HepG2 (cell line): ENCODE results near the gene OTOP2. TPM values are rescaled to one million over a fixed set of nuclear protein-coding genes. Genes with fewer than 3 reads are reported as not detected.
A peak's percentile ranks its signal among the peaks of the same experiment; 100 is the strongest.

Source experiments
- ARNT ChIP-seq: fragments of 450-650 bp; IDR thresholded peaks from 2 replicates; pipeline ENCODE4 v1.6.1; 2017
- FOXK2 ChIP-seq: fragments of 450-650 bp; IDR thresholded peaks from 2 replicates; pipeline ENCODE4 v1.6.1; 2016
- KAT2B ChIP-seq: fragments of 150-350 bp; IDR thresholded peaks from 2 replicates; pipeline ENCODE4 v1.6.1; 2014; ENCODE audit warnings: low read depth, low read length, borderline replicate concordance
- KDM3A ChIP-seq: IDR thresholded peaks from 2 replicates; pipeline ENCODE4 v1.6.1; 2018; ENCODE audit warnings: low read depth, missing compliant biosample characterization
- MYNN ChIP-seq: sonication (generic); formaldehyde crosslinking; IDR thresholded peaks from 2 replicates; pipeline ENCODE4 v1.4.0; 2020; ENCODE audit warnings: mild to moderate bottlenecking, low read depth, missing genetic modification reagents
- SRSF1 ChIP-seq: fragments of 200-400 bp; formaldehyde crosslinking; optimal IDR thresholded peaks from 2 replicates; pipeline ENCODE3; 2017; ENCODE audit warnings: mild to moderate bottlenecking, low read depth, low read length, moderate library complexity
- SRY ChIP-seq: sonication (generic); formaldehyde crosslinking; IDR thresholded peaks from 2 replicates; pipeline ENCODE4 v1.8.0; 2022; ENCODE audit warnings: mild to moderate bottlenecking, missing genetic modification reagents
- WIZ ChIP-seq: sonication (generic); formaldehyde crosslinking; IDR thresholded peaks from 2 replicates; pipeline ENCODE4 v1.5.1; 2020; ENCODE audit warnings: mild to moderate bottlenecking, missing genetic modification reagents
- ZNF382 ChIP-seq: sonication (generic); formaldehyde crosslinking; IDR thresholded peaks from 2 replicates; pipeline ENCODE4 v1.5.0; 2020; ENCODE audit warnings: missing genetic modification reagents, mild to moderate bottlenecking, borderline replicate concordance
- ZNF564 ChIP-seq: sonication (generic); formaldehyde crosslinking; IDR thresholded peaks from 2 replicates; pipeline ENCODE4 v1.8.1; 2023; ENCODE audit warnings: mild to moderate bottlenecking, missing genetic modification reagents
- ZNF572 ChIP-seq: sonication (generic); formaldehyde crosslinking; IDR thresholded peaks from 2 replicates; pipeline ENCODE4 v1.5.1; 2020; ENCODE audit warnings: mild to moderate bottlenecking, missing genetic modification reagents
- ZNF709 ChIP-seq: sonication (generic); formaldehyde crosslinking; IDR thresholded peaks from 2 replicates; pipeline ENCODE4 v1.5.0; 2020; ENCODE audit warnings: mild to moderate bottlenecking, missing genetic modification reagents
- polyA plus RNA-seq, 8 experiments: library from polyadenylated mRNA; depleted of rRNA in 3 of 8; stranded (reverse) in 7 of 8; unstranded in 1 of 8; fragments of >200 nt; fragmentation: Illumina TruSeq in 4 of 8; extraction: Trizol in 4 of 8; gene quantifications; 2 replicates each; pipeline versions ENCODE4 v1.2.1 to v1.2.3, GENCODE V29; 2011 to 2016; ENCODE audit warnings: low read depth in 4 of 8, missing spikeins in 1 of 8, mixed read lengths in 1 of 8; ENCODE audit not compliant: insufficient read depth in 1 of 8
- total RNA-seq, 5 experiments: library from RNA; depleted of rRNA; stranded (reverse); fragments of >200 nt; fragmentation: Illumina TruSeq; extraction: Trizol; gene quantifications; 2 replicates each; pipeline ENCODE4 v1.2.3, GENCODE V29; 2016; ENCODE audit warnings: low read depth in 1 of 5
- TF ChIP-seq, protein P1 (sequence below): IDR thresholded peaks from 2 replicates; pipeline ENCODE4 v1.6.1; 2016; ENCODE audit warnings: low read depth
- TF ChIP-seq, protein P2 (sequence below): sonication (generic); formaldehyde crosslinking; conservative IDR thresholded peaks from 2 replicates; pipeline ENCODE4 v1.5.0; 2020; ENCODE audit warnings: missing genetic modification reagents
- TF ChIP-seq, protein P3 (sequence below): sonication (generic); formaldehyde crosslinking; IDR thresholded peaks from 2 replicates; pipeline ENCODE4; 2020; ENCODE audit warnings: missing genetic modification reagents, mild to moderate bottlenecking, borderline replicate concordance
- TF ChIP-seq, protein P4 (sequence below): sonication (generic); formaldehyde crosslinking; IDR thresholded peaks from 2 replicates; pipeline ENCODE4 v1.4.0; 2020; ENCODE audit warnings: missing genetic modification reagents
- TF ChIP-seq, protein P5 (sequence below): IDR thresholded peaks from 2 replicates; pipeline ENCODE4 v1.6.1; 2016; ENCODE audit warnings: mild to moderate bottlenecking, missing biosample characterization, missing genetic modification reagents
- TF ChIP-seq, protein P6 (sequence below): sonication (generic); formaldehyde crosslinking; IDR thresholded peaks from 2 replicates; pipeline ENCODE4 v1.5.1; 2020; ENCODE audit warnings: missing genetic modification reagents, mild to moderate bottlenecking, borderline replicate concordance
- TF ChIP-seq, protein P7 (sequence below): sonication (generic); formaldehyde crosslinking; IDR thresholded peaks from 2 replicates; pipeline ENCODE4 v1.4.0; 2020; ENCODE audit warnings: missing genetic modification reagents, low read depth, mild to moderate bottlenecking, borderline replicate concordance
- TF ChIP-seq, protein P8 (sequence below), 2 experiments: fragments of 450-650 bp in 1 of 2; sonication (generic) in 1 of 2; formaldehyde crosslinking; IDR thresholded peaks; 2 replicates each; pipeline versions ENCODE4 v1.5.0 to v1.8.0; 2020 to 2022; ENCODE audit warnings: mild to moderate bottlenecking in 1 of 2, missing genetic modification reagents in 1 of 2

Gene OTOP2
- total and polyA plus RNA-seq, 2 of the 13 experiments (the other 11 are each of a cell fraction or from before 2014, with no cell fraction given), result not detected

DNA sequence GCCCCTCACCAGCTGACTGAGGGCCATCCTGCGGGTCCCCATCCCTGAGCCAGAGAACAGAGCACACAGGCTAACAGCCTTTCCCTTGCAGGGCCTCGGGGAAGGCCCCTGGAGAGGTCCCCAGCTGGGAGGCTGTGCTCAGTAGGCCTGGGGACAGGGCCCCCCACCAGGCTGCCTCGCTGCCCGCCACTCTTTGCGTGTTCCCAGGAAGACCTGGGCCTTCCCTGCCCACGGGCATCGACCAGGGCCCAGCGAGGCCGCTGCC lies 47.7 kb downstream of the OTOP2 start (continued):
- TF ChIP-seq WIZ (CRISPR knock-in tag) (no peak), ZNF572 (CRISPR knock-in tag) (no peak), KDM3A (CRISPR knock-in tag) (no peak), MYNN (CRISPR knock-in tag) (no peak), ZNF564 (no peak), KAT2B (no peak), ARNT (no peak), SRY (CRISPR knock-in tag) (no peak), ZNF709 (CRISPR knock-in tag) (no peak), FOXK2 (no peak), ZNF382 (CRISPR knock-in tag) (no peak), SRSF1 (peak; percentile 68)
- TF ChIP-seq, protein P1, sequence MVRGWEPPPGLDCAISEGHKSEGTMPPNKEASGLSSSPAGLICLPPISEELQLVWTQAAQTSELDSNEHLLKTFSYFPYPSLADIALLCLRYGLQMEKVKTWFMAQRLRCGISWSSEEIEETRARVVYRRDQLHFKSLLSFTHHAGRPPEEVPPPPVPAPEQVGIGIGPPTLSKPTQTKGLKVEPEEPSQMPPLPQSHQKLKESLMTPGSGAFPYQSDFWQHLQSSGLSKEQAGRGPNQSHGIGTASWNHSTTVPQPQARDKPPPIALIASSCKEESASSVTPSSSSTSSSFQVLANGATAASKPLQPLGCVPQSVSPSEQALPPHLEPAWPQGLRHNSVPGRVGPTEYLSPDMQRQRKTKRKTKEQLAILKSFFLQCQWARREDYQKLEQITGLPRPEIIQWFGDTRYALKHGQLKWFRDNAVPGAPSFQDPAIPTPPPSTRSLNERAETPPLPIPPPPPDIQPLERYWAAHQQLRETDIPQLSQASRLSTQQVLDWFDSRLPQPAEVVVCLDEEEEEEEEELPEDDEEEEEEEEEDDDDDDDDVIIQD, result no peak
- TF ChIP-seq, protein P2, sequence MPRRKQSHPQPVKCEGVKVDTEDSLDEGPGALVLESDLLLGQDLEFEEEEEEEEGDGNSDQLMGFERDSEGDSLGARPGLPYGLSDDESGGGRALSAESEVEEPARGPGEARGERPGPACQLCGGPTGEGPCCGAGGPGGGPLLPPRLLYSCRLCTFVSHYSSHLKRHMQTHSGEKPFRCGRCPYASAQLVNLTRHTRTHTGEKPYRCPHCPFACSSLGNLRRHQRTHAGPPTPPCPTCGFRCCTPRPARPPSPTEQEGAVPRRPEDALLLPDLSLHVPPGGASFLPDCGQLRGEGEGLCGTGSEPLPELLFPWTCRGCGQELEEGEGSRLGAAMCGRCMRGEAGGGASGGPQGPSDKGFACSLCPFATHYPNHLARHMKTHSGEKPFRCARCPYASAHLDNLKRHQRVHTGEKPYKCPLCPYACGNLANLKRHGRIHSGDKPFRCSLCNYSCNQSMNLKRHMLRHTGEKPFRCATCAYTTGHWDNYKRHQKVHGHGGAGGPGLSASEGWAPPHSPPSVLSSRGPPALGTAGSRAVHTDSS (CRISPR knock-in tag), result no peak
- TF ChIP-seq, protein P3, sequence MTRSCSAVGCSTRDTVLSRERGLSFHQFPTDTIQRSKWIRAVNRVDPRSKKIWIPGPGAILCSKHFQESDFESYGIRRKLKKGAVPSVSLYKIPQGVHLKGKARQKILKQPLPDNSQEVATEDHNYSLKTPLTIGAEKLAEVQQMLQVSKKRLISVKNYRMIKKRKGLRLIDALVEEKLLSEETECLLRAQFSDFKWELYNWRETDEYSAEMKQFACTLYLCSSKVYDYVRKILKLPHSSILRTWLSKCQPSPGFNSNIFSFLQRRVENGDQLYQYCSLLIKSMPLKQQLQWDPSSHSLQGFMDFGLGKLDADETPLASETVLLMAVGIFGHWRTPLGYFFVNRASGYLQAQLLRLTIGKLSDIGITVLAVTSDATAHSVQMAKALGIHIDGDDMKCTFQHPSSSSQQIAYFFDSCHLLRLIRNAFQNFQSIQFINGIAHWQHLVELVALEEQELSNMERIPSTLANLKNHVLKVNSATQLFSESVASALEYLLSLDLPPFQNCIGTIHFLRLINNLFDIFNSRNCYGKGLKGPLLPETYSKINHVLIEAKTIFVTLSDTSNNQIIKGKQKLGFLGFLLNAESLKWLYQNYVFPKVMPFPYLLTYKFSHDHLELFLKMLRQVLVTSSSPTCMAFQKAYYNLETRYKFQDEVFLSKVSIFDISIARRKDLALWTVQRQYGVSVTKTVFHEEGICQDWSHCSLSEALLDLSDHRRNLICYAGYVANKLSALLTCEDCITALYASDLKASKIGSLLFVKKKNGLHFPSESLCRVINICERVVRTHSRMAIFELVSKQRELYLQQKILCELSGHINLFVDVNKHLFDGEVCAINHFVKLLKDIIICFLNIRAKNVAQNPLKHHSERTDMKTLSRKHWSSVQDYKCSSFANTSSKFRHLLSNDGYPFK (CRISPR knock-in tag), result no peak; the same call in 1 of the 2 replicates
- TF ChIP-seq, protein P4, sequence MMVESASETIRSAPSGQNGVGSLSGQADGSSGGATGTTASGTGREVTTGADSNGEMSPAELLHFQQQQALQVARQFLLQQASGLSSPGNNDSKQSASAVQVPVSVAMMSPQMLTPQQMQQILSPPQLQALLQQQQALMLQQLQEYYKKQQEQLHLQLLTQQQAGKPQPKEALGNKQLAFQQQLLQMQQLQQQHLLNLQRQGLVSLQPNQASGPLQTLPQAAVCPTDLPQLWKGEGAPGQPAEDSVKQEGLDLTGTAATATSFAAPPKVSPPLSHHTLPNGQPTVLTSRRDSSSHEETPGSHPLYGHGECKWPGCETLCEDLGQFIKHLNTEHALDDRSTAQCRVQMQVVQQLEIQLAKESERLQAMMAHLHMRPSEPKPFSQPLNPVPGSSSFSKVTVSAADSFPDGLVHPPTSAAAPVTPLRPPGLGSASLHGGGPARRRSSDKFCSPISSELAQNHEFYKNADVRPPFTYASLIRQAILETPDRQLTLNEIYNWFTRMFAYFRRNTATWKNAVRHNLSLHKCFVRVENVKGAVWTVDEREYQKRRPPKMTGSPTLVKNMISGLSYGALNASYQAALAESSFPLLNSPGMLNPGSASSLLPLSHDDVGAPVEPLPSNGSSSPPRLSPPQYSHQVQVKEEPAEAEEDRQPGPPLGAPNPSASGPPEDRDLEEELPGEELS, result no peak
- TF ChIP-seq, protein P5, sequence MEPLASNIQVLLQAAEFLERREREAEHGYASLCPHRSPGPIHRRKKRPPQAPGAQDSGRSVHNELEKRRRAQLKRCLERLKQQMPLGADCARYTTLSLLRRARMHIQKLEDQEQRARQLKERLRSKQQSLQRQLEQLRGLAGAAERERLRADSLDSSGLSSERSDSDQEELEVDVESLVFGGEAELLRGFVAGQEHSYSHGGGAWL (CRISPR knock-in tag), result no peak
- TF ChIP-seq, protein P6, sequence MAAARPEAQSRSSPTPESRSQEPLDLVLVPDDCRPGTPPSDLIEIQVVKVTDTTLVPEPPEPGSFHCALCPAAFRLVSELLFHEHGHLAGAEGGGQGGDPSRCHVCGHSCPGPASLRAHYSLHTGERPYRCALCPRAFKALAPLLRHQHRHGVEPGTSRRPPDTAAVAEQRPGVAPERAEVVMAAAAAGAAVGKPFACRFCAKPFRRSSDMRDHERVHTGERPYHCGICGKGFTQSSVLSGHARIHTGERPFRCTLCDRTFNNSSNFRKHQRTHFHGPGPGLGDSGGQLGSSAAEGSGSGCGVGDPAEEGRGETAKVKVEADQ (CRISPR knock-in tag), result peak; percentile 40; the same call in 1 of the 2 replicates
- TF ChIP-seq, protein P7, sequence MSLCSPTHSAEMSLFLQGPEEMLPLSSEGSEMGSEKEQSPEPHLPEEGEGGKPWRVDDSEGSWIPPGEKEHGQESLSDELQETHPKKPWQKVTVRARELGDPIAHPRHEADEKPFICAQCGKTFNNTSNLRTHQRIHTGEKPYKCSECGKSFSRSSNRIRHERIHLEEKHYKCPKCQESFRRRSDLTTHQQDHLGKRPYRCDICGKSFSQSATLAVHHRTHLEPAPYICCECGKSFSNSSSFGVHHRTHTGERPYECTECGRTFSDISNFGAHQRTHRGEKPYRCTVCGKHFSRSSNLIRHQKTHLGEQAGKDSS, result no peak
- TF ChIP-seq, protein P8, sequence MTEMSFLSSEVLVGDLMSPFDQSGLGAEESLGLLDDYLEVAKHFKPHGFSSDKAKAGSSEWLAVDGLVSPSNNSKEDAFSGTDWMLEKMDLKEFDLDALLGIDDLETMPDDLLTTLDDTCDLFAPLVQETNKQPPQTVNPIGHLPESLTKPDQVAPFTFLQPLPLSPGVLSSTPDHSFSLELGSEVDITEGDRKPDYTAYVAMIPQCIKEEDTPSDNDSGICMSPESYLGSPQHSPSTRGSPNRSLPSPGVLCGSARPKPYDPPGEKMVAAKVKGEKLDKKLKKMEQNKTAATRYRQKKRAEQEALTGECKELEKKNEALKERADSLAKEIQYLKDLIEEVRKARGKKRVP (CRISPR knock-in tag; IDR thresholded peaks at IDR 0.05), result no peak
